Thoracic aorta (tissue), 2 donors: ENCODE measurements around the gene FBXW5. TPM values are rescaled to one million over a fixed set of nuclear protein-coding genes. Genes with fewer than 3 reads are reported as not detected.

Experiments used
- ATAC-seq: fragments of 150-250 bp; one replicate; pipeline ENCODE4 v1.8.0; 2017; ENCODE audit warnings: low read depth; ENCODE audit not compliant: insufficient number of reproducible peaks, low FRiP score
- DNase-seq: peaks from one replicate; pipeline ENCODE4 v3.0.0-alpha.2; 2020; ENCODE audit warnings: low spot score
- H3K27ac ChIP-seq, 2 donors: fragments of 200-600 bp; sonication (generic); 1 replicate in 1 of 2; 2 replicates in 1 of 2; pipeline ENCODE4 v1.5.1; 2016; ENCODE audit warnings: mild to moderate bottlenecking in 2 of 2, moderate library complexity in 2 of 2
- H3K27me3 ChIP-seq: fragments of 200-600 bp; sonication (generic); replicated peaks from 2 replicates; pipeline ENCODE4 v1.6.0; 2016; ENCODE audit warnings: mild to moderate bottlenecking; ENCODE audit not compliant: insufficient read depth
- H3K36me3 ChIP-seq: fragments of 200-600 bp; sonication (generic); one replicate; pipeline ENCODE4 v1.5.1; 2016
- H3K4me1 ChIP-seq, 2 donors: fragments of 200-600 bp; sonication (generic); 1 replicate in 1 of 2; 2 replicates in 1 of 2; pipeline versions ENCODE4 v1.5.1 to v1.6.0; 2016; ENCODE audit warnings: low read depth in 2 of 2, mild to moderate bottlenecking in 1 of 2; ENCODE audit not compliant: control insufficient read depth in 1 of 2
- H3K4me3 ChIP-seq: fragments of 200-600 bp; sonication (generic); 2 replicates; pipeline ENCODE4 v1.5.1; 2016; ENCODE audit warnings: mild to moderate bottlenecking
- H3K9me3 ChIP-seq: fragments of 200-600 bp; sonication (generic); 2 replicates; pipeline ENCODE4 v1.5.1; 2016
- total RNA-seq, 2 donors: library from RNA; depleted of rRNA; stranded (reverse); fragments of >200 nt; gene quantifications; one replicate each; pipeline versions ENCODE4 v1.1.0 to v1.2.3, GENCODE V29; 2016
- TF ChIP-seq, protein P1 (sequence below): fragments of 200-600 bp; sonication (generic); IDR thresholded peaks from one replicate; pipeline ENCODE4 v1.5.1; 2019; ENCODE audit warnings: antibody characterized with exemption

The FBXW5 gene
- total RNA-seq, 2 donors from 2014 or later: 176 to 383 TPM

DNA sequence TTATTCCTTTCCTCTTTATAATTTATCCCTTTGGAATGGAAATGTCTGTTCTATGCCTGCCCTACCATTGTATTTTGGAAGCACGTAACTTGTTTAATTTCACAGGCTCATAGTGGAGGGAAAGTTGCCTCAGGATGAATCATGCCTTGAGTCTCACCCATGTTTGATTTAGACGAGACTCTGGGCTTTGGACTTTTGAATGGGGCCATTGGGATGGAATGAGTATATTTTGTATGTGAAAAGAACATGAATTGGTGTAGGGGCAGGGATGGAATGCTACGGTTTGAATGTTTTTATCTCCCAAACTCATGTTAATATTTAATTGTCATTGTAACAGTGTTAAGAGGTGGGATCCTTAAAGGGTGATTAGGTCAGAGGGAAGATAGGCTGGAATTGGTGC is 10.3 kb downstream of the FBXW5 start:
- TF ChIP-seq, protein P1, sequence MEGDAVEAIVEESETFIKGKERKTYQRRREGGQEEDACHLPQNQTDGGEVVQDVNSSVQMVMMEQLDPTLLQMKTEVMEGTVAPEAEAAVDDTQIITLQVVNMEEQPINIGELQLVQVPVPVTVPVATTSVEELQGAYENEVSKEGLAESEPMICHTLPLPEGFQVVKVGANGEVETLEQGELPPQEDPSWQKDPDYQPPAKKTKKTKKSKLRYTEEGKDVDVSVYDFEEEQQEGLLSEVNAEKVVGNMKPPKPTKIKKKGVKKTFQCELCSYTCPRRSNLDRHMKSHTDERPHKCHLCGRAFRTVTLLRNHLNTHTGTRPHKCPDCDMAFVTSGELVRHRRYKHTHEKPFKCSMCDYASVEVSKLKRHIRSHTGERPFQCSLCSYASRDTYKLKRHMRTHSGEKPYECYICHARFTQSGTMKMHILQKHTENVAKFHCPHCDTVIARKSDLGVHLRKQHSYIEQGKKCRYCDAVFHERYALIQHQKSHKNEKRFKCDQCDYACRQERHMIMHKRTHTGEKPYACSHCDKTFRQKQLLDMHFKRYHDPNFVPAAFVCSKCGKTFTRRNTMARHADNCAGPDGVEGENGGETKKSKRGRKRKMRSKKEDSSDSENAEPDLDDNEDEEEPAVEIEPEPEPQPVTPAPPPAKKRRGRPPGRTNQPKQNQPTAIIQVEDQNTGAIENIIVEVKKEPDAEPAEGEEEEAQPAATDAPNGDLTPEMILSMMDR: no peak
- no peak overlapping the region for H3K4me3 ChIP-seq
- H3K4me1 ChIP-seq: peaks cover 3 to 12% of the 10 kb centered on the region in 2 donors
- no peak for ATAC-seq
- H3K36me3 ChIP-seq: peaks cover 1% of the 10 kb centered on the region
- H3K27me3 ChIP-seq: no peaks in the 10 kb centered on the region
- no peak for DNase-seq
- H3K27ac ChIP-seq: no peak overlapping the region
- H3K9me3 ChIP-seq: no peaks in the 10 kb centered on the region

DNA sequence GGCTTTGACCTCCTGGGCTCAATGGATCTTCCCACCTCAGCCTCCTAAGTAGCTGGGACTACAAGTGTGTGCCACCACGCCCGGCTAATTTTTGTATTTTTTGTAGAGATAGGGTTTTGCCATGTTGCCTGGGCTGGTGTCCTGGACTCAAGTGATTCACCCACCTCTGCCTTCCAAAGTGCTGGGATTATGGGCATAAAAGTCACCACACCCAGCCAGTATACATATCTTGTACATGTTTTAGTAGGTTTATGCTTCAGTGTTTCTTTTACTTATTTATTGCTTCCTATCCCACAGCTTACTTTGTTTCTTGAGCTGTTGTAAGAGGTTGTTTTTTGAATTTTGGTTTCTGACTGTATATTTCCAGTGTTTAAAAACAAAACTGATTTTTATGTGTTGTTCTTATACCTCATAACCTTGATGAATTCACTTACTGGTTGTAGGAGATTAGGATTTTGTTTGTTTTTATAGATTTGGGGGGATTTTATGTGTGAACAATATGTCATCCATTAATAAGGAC is 12.9 kb downstream of the FBXW5 start:
- Histone ChIP-seq H3K36me3 (no peaks in the 10 kb centered on the region), H3K27ac (no peak overlapping the region), H3K4me3 (no peak overlapping the region), H3K27me3 (no peaks in the 10 kb centered on the region), H3K4me1 (peaks cover 3 to 14% of the 10 kb centered on the region in 2 donors), H3K9me3 (no peaks in the 10 kb centered on the region)
- ATAC-seq: no peak
- DNase-seq: no peak
- TF ChIP-seq, protein P1: no peak

- Histone ChIP-seq H3K27ac (peak overlapping the region; percentile 59 to 63), H3K4me3 (no peak overlapping the region), H3K27me3 (no peaks in the 10 kb centered on the region), H3K4me1 (peaks cover 3 to 14% of the 10 kb centered on the region in 2 donors), H3K9me3 (no peaks in the 10 kb centered on the region), H3K36me3 (peaks cover 6% of the 10 kb centered on the region)
- DNase-seq: no peak
- ATAC-seq: no peak
- TF ChIP-seq, protein P1: no peak
Measured at GRCh38 chr9:136930014-136930413, 14.5 kb downstream of the FBXW5 start.

- H3K9me3 ChIP-seq: no peaks in the 10 kb centered on the region
- TF ChIP-seq, protein P1: peak; percentile 14
Measured at GRCh38 chr9:136928591-136928990, 15.9 kb downstream of the FBXW5 start.

DNA sequence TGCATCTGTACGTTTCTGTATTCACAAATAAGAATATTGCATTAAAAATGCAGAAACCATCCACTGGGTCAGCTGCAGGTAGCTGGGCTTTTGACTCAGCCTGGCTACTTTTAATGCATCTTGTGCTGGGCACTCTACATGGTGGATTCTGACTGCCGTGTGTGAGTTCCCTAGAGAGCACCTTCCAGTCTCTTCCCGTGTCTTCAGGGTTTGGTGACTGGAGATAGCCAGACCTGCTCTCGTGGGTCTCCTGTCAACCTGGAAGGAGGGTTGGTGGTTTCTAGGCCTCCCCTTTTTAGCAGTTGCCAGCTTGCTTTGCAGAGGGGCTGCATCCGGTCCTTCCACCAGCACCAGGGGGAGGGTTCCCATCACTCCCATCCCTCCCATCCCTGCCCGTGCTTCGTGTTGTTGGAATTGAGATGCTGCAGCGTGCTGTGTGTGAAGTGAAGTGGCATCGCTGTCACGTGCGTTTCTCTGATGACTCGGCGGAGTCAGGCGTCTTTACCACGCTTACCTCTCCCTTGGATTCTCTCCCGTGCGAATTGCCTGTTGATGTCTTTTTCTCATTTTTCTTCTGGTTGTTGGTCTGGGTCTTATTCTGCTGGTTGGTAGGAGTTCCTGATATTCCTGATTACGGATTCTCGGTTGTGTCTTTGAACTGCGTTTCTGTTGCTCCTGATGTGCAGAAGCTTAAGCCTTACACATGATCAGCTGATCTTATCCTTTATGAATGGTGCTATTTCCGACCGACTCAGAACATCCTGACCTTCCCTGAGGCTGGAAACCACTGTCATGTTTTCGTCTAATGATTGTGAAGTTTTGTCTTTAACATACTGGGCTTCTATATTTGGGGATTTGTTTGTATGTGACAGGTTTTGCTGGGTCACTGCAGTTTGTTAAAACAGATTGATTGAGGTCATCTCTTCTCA is 16.9 kb downstream of the FBXW5 start:
- no peak for DNase-seq
- no peaks in the 10 kb centered on the region for H3K27me3 ChIP-seq
- peaks cover 3 to 21% of the 10 kb centered on the region in 2 donors for H3K4me1 ChIP-seq
- no peaks in the 10 kb centered on the region for H3K9me3 ChIP-seq
- H3K4me3 ChIP-seq: no peak overlapping the region
- H3K27ac ChIP-seq: peak overlapping the region in 1 of 2 donors; percentile 63
- TF ChIP-seq, protein P1: no peak
- H3K36me3 ChIP-seq: peaks cover 6% of the 10 kb centered on the region
- ATAC-seq: no peak

More at GRCh38 chr9:136928591-136928990, 15.9 kb downstream of the FBXW5 start:
- peak overlapping the region; percentile 1 for H3K4me3 ChIP-seq
- DNase-seq: no peak
- H3K27me3 ChIP-seq: no peaks in the 10 kb centered on the region
- ATAC-seq: peak; percentile 79
- H3K36me3 ChIP-seq: peaks cover 6% of the 10 kb centered on the region
- H3K27ac ChIP-seq: peak overlapping the region; percentile 37 to 63
- peaks cover 3 to 14% of the 10 kb centered on the region in 2 donors for H3K4me1 ChIP-seq
